ENCODE measurements around the gene PTGS1.

DNA sequence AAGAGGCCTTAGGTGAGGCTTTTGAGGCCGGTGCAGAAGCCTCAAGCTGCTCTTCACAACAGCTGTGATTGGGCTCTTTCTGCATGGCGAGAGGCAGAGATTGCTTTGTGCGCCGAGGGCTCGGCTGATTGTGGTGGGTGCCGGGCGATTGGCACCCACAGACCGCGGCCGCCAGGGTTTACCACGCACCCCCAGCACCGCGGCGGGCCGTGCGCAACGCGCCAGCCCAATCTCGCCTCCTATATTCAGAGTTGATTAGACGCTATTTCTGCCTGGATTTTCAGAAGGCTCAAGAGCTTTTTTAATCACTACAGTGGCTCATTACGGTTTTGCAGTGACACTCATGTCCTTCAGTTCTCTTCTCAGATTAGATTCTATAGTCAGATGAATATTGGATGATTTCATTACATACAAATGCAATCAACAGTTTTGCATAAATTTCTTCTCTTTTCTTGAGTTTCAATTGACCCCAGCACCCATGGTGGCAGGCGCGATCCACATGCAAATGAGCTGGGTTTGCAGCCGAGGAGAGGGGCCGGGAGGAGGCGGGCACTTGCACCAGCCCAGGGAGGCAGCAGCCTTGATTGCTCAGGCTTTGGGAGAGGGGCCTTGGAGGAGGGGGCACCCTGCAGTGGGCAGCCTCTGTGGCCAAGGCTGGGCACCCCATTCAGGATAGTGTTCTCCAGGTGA, 33.8 kb upstream of the PTGS1 start:
- TF ChIP-seq POLR2A (IDR thresholded peaks at IDR 0.05; ENCODE audit: low read length) (no peak), MAX (IDR thresholded peaks at IDR 0.05) (no peak), ELK1 (IDR thresholded peaks at IDR 0.05; ENCODE audit: low read depth, low read length) (no peak), RNF2 (IDR thresholded peaks at IDR 0.05; ENCODE audit: borderline replicate concordance, low read depth) (no peak), EP300 (IDR thresholded peaks at IDR 0.05) (no peak)
- TF ChIP-seq, protein P1, sequence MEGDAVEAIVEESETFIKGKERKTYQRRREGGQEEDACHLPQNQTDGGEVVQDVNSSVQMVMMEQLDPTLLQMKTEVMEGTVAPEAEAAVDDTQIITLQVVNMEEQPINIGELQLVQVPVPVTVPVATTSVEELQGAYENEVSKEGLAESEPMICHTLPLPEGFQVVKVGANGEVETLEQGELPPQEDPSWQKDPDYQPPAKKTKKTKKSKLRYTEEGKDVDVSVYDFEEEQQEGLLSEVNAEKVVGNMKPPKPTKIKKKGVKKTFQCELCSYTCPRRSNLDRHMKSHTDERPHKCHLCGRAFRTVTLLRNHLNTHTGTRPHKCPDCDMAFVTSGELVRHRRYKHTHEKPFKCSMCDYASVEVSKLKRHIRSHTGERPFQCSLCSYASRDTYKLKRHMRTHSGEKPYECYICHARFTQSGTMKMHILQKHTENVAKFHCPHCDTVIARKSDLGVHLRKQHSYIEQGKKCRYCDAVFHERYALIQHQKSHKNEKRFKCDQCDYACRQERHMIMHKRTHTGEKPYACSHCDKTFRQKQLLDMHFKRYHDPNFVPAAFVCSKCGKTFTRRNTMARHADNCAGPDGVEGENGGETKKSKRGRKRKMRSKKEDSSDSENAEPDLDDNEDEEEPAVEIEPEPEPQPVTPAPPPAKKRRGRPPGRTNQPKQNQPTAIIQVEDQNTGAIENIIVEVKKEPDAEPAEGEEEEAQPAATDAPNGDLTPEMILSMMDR (IDR thresholded peaks at IDR 0.05): no peak
- TF ChIP-seq, protein P2, sequence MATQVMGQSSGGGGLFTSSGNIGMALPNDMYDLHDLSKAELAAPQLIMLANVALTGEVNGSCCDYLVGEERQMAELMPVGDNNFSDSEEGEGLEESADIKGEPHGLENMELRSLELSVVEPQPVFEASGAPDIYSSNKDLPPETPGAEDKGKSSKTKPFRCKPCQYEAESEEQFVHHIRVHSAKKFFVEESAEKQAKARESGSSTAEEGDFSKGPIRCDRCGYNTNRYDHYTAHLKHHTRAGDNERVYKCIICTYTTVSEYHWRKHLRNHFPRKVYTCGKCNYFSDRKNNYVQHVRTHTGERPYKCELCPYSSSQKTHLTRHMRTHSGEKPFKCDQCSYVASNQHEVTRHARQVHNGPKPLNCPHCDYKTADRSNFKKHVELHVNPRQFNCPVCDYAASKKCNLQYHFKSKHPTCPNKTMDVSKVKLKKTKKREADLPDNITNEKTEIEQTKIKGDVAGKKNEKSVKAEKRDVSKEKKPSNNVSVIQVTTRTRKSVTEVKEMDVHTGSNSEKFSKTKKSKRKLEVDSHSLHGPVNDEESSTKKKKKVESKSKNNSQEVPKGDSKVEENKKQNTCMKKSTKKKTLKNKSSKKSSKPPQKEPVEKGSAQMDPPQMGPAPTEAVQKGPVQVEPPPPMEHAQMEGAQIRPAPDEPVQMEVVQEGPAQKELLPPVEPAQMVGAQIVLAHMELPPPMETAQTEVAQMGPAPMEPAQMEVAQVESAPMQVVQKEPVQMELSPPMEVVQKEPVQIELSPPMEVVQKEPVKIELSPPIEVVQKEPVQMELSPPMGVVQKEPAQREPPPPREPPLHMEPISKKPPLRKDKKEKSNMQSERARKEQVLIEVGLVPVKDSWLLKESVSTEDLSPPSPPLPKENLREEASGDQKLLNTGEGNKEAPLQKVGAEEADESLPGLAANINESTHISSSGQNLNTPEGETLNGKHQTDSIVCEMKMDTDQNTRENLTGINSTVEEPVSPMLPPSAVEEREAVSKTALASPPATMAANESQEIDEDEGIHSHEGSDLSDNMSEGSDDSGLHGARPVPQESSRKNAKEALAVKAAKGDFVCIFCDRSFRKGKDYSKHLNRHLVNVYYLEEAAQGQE (IDR thresholded peaks at IDR 0.05): no peak
